Gastroesophageal sphincter (tissue), 4 donors: ENCODE data around the gene DCTN1. TPM values are rescaled to one million over a fixed set of nuclear protein-coding genes. Genes with fewer than 3 reads are reported as not detected.

Experiments used
- ATAC-seq: fragments of 150-250 bp; one replicate; pipeline ENCODE4 v1.9.1; 2016; ENCODE audit warnings: mild to moderate bottlenecking, moderate library complexity
- H3K27ac ChIP-seq, 4 donors: fragments of 200-600 bp; sonication (generic) in 3 of 4; 1 replicate in 3 of 4; 2 replicates in 1 of 4; pipeline ENCODE4 v1.5.1; 2016 to 2019
- H3K27me3 ChIP-seq: fragments of 200-600 bp; sonication (generic); one replicate; pipeline ENCODE4 v1.5.1; 2019
- H3K36me3 ChIP-seq, 2 donors: fragments of 200-600 bp; sonication (generic); one replicate each; pipeline ENCODE4 v1.5.1; 2019; ENCODE audit warnings: control low read depth in 1 of 2
- H3K4me1 ChIP-seq, 3 donors: fragments of 200-600 bp; sonication (generic); 1 replicate in 2 of 3; 2 replicates in 1 of 3; pipeline ENCODE4 v1.5.1; 2016 to 2019; ENCODE audit warnings: control low read depth in 2 of 3
- H3K4me3 ChIP-seq, 2 donors: fragments of 200-600 bp; sonication (generic); one replicate each; pipeline ENCODE4 v1.5.1; 2019; ENCODE audit warnings: mild to moderate bottlenecking in 1 of 2, moderate library complexity in 1 of 2
- H3K9me3 ChIP-seq, 3 donors: fragments of 200-600 bp; sonication (generic); one replicate each; pipeline ENCODE4 v1.5.1; 2017 to 2019; ENCODE audit warnings: control low read depth in 2 of 3
- EP300 ChIP-seq: sonication (generic); formaldehyde crosslinking; IDR thresholded peaks from one replicate; pipeline ENCODE4 v1.6.1; 2017; ENCODE audit warnings: antibody characterized with exemption, mild to moderate bottlenecking
- POLR2A ChIP-seq, 2 donors: fragments of 450-650 bp; IDR thresholded peaks; one replicate each; pipeline ENCODE4 v1.6.1; 2017; ENCODE audit warnings: antibody characterized with exemption in 2 of 2, mild to moderate bottlenecking in 2 of 2, moderate library complexity in 1 of 2
- POLR2AphosphoS5 ChIP-seq: sonication (generic); formaldehyde crosslinking; IDR thresholded peaks from one replicate; pipeline ENCODE4 v1.6.1; 2017; ENCODE audit warnings: antibody characterized with exemption
- WGBS, 2 donors: methylation state at CpG; one replicate each; pipeline ENCODE4 v1.1.5; 2018; ENCODE audit warnings: low coverage in 1 of 2; 5-methylcytosine and 5-hydroxymethylcytosine counted together
- total RNA-seq, 4 donors: library from RNA; depleted of rRNA; stranded (reverse); fragments of >200 nt; gene quantifications; one replicate each; pipeline ENCODE4 v1.1.0, GENCODE V29; 2016
- TF ChIP-seq, protein P1 (sequence below), 4 experiments: fragments of 200-600 bp in 2 of 4; fragments of 450-650 bp in 2 of 4; sonication (generic) in 1 of 4; IDR thresholded peaks; one replicate each; pipeline ENCODE4 v1.5.1; 2017 to 2019; ENCODE audit warnings: antibody characterized with exemption in 4 of 4, mild to moderate bottlenecking in 2 of 4, moderate library complexity in 2 of 4

Gene DCTN1
- total RNA-seq, 4 donors from 2014 or later: 132 to 197 (median 170) TPM

DNA sequence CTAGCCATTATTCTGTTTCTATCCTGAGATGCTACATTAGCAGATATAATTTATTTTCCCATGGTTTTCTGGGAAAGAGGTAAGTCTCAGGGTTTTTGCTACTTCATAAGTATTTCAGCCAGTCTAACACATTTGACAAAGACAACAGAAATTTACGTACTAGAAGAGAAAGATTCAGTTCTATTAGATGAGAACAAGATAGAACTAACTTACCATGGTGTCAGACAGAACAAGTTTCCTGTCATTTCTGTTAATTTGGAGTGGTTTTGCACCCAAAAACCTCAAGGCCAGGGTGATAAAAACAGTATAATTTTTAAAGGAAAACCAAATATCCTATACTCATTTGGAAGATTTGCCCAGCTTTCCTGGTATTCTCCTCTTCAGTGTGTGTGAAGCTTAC lies 52.5 kb downstream of the DCTN1 start:
- ATAC-seq: no peak

DNA sequence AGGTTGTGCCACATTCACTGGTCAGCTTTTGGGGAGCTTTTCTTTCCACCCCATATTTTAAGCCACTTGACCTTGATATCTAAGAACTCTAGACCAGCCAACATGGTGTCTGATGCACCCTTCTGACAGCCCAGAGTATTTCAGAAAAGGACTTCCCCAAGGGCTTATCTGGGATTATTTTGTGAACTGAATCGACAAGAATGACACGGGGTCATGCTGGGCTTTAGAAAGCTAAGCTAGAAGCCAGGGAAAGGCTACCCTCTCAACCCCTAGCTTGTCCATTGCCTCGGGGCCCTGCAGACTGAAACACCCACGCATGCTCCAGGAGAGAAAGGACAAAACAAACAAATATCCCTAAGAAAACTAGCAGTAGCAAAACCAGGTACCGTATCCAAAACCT lies 52.9 kb downstream of the DCTN1 start:
- ATAC-seq: no peak

More for the DNA sequence above, 52.5 kb downstream of the DCTN1 start:
- Histone ChIP-seq H3K27me3 (no peaks in the 10 kb centered on the region), H3K36me3 (peaks cover 0 to 59% of the 10 kb centered on the region in 2 donors), H3K27ac (no peak overlapping the region), H3K4me1 (no peaks in the 10 kb centered on the region), H3K4me3 (no peak overlapping the region), H3K9me3 (no peaks in the 10 kb centered on the region)
- WGBS, 2 donors: 94 to 100% methylated on average over 1 of the region's 1 CpG
- TF ChIP-seq EP300 (no peak), POLR2A (IDR thresholded peaks at IDR 0.05) (no peak), POLR2AphosphoS5 (no peak)
- TF ChIP-seq, protein P1, sequence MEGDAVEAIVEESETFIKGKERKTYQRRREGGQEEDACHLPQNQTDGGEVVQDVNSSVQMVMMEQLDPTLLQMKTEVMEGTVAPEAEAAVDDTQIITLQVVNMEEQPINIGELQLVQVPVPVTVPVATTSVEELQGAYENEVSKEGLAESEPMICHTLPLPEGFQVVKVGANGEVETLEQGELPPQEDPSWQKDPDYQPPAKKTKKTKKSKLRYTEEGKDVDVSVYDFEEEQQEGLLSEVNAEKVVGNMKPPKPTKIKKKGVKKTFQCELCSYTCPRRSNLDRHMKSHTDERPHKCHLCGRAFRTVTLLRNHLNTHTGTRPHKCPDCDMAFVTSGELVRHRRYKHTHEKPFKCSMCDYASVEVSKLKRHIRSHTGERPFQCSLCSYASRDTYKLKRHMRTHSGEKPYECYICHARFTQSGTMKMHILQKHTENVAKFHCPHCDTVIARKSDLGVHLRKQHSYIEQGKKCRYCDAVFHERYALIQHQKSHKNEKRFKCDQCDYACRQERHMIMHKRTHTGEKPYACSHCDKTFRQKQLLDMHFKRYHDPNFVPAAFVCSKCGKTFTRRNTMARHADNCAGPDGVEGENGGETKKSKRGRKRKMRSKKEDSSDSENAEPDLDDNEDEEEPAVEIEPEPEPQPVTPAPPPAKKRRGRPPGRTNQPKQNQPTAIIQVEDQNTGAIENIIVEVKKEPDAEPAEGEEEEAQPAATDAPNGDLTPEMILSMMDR (IDR thresholded peaks at IDR 0.05): no peak

DNA sequence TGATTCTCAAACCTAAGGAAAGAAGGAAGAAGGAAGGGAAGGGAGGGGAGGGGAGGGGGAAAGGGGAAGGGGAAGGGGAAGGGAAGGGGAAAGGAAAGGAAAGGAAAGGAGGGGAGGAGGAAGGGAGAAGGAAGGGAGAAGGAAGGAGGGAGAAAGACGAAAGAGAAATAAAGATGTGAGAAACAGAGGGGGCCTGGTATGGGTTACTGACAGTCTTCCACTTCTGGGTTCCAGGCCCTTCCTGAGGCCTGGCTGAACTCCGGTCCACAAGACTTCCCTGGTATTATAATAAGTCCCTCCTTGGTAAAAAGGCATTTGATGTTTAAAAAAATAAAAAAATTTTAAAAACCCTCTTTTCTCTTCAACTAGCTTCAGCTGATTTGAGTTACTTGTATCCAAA lies 54.3 kb downstream of the DCTN1 start:
- H3K4me1 ChIP-seq: no peaks in the 10 kb centered on the region
- TF ChIP-seq EP300 (no peak), POLR2A (IDR thresholded peaks at IDR 0.05) (no peak), POLR2AphosphoS5 (no peak)
- TF ChIP-seq, protein P1 (IDR thresholded peaks at IDR 0.05): no peak
- H3K9me3 ChIP-seq: no peaks in the 10 kb centered on the region
- WGBS, 2 donors: 88 to 100% methylated on average over 1 to 2 of the region's 2 CpGs
- no peak overlapping the region for H3K4me3 ChIP-seq
- no peaks in the 10 kb centered on the region for H3K27me3 ChIP-seq
- ATAC-seq: no peak
- H3K36me3 ChIP-seq: peaks cover 0 to 45% of the 10 kb centered on the region in 2 donors
- no peak overlapping the region for H3K27ac ChIP-seq

More for the DNA sequence above, 52.9 kb downstream of the DCTN1 start:
- Histone ChIP-seq H3K9me3 (no peaks in the 10 kb centered on the region), H3K4me1 (no peaks in the 10 kb centered on the region), H3K4me3 (no peak overlapping the region), H3K27ac (no peak overlapping the region), H3K27me3 (no peaks in the 10 kb centered on the region), H3K36me3 (peaks cover 0 to 55% of the 10 kb centered on the region in 2 donors)
- 65% methylated on average over 5 of the region's 5 CpGs; no CpG with 5 or more reads in 1 of the 2 donors for WGBS, 2 donors
- TF ChIP-seq POLR2AphosphoS5 (no peak), POLR2A (IDR thresholded peaks at IDR 0.05) (no peak), EP300 (no peak)
- TF ChIP-seq, protein P1 (IDR thresholded peaks at IDR 0.05): no peak

DNA sequence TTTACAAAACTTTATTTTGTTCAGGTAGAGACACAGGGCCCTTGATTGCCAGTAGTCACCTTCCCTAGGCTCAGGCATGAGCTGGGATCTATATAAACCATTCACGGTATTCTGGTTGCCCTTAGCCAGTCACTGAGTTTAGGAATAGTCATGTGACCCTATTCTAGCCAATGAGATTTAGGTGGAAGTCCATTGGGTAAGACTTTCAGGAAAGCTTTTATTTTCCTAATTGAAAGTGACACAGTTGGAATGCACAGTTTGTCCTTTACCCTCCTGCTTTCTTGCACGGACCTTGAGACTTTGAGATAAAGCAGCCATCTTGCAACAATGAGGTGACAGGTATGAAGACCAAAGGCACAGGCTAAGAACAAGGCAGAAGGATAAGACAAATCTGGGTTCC lies 58.4 kb downstream of the DCTN1 start:
- 70 to 100% methylated on average over 2 of the region's 2 CpGs for WGBS, 2 donors
- ATAC-seq: no peak
- Histone ChIP-seq H3K27ac (no peak overlapping the region), H3K9me3 (no peaks in the 10 kb centered on the region), H3K4me1 (no peaks in the 10 kb centered on the region), H3K4me3 (no peak overlapping the region), H3K27me3 (no peaks in the 10 kb centered on the region), H3K36me3 (peaks cover 0 to 15% of the 10 kb centered on the region in 2 donors)
- no peak for TF ChIP-seq POLR2A (IDR thresholded peaks at IDR 0.05)
- TF ChIP-seq EP300: no peak
- TF ChIP-seq POLR2AphosphoS5: no peak

DNA sequence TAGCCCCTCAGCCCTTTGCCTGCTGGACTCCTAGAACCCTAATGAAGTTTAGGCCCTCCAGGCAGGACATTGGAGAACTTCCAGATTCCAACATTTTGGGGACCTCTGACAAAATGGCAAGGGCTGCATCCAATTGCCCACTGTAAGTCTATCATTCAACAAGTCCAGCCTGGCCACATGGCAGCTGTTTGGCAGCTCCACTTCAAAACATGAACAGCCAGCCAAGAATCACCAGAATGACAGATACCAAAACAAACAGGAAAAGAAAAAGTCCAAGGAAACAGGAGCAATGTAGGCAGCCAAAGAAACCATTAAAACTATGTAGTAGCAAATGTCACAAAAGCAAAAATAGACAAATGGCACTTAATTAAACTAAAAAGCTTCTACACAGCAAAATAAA lies 62.4 kb downstream of the DCTN1 start:
- peaks cover 0 to 30% of the 10 kb centered on the region in 2 donors for H3K36me3 ChIP-seq
- H3K27ac ChIP-seq: no peak overlapping the region
- no peaks in the 10 kb centered on the region for H3K4me1 ChIP-seq
- TF ChIP-seq EP300 (no peak), POLR2AphosphoS5 (no peak), POLR2A (IDR thresholded peaks at IDR 0.05) (no peak)
- TF ChIP-seq, protein P1 (IDR thresholded peaks at IDR 0.05): no peak
- H3K4me3 ChIP-seq: no peak overlapping the region
- H3K27me3 ChIP-seq: no peaks in the 10 kb centered on the region
- ATAC-seq: no peak
- H3K9me3 ChIP-seq: no peaks in the 10 kb centered on the region
